NCI-H187 treated with DMSO at 0.1 percent for 48 hours (cell line): ENCODE results near the gene FRAS1.
"Not testable (repeated sequence)": the region's sequence is repeated elsewhere in the genome, so short reads cannot be mapped to it uniquely, and the experiment has no call there.

Experiments used
- DNase-seq: peaks from one replicate; lab custom pipeline; 2025; lab: John Stamatoyannopoulos, UW

Gene FRAS1

GRCh38 chr4:78057600-78058550 is 752 bp downstream of the FRAS1 start:
- DNase-seq, result no peak

GRCh38 chr4:78058591-78059523 is 1.7 kb downstream of the FRAS1 start:
- DNase-seq, result peak; percentile 44

- DNase-seq, result peak; percentile 66
Observed at GRCh38 chr4:78059524-78059889, 2.4 kb downstream of the FRAS1 start.

GRCh38 chr4:78059938-78060337 is 2.8 kb downstream of the FRAS1 start:
- no peak for DNase-seq

- DNase-seq, result no peak
Observed at GRCh38 chr4:78061939-78062570, 4.9 kb downstream of the FRAS1 start.

GRCh38 chr4:78065508-78066192 is 8.5 kb downstream of the FRAS1 start:
- DNase-seq, result no peak

GRCh38 chr4:78068481-78068880 is 11.4 kb downstream of the FRAS1 start:
- no peak for DNase-seq

GRCh38 chr4:78069319-78069718 is 12.2 kb downstream of the FRAS1 start:
- no peak for DNase-seq

GRCh38 chr4:78069859-78070258 is 12.7 kb downstream of the FRAS1 start:
- DNase-seq, result no peak

- no peak for DNase-seq
Observed at GRCh38 chr4:78070731-78071282, 13.7 kb downstream of the FRAS1 start.

- DNase-seq, result no peak
Observed at GRCh38 chr4:78074759-78075158, 17.6 kb downstream of the FRAS1 start.

GRCh38 chr4:78075986-78076385 is 18.9 kb downstream of the FRAS1 start:
- no peak for DNase-seq

GRCh38 chr4:78078101-78078500 is 21.0 kb downstream of the FRAS1 start:
- DNase-seq, result no peak

- DNase-seq, result peak; percentile 99
Observed at GRCh38 chr4:78079726-78080430, 22.8 kb downstream of the FRAS1 start.

GRCh38 chr4:78081541-78081940 is 24.4 kb downstream of the FRAS1 start:
- no peak for DNase-seq

GRCh38 chr4:78083035-78083434 is 25.9 kb downstream of the FRAS1 start:
- no peak for DNase-seq

- no peak for DNase-seq
Observed at GRCh38 chr4:78091534-78091933, 34.4 kb downstream of the FRAS1 start.

GRCh38 chr4:78092350-78092749 is 35.2 kb downstream of the FRAS1 start:
- DNase-seq, result not testable (repeated sequence)

GRCh38 chr4:78092850-78093249 is 35.7 kb downstream of the FRAS1 start:
- DNase-seq, result no peak

- DNase-seq, result no peak
Observed at GRCh38 chr4:78095081-78095480, 38.0 kb downstream of the FRAS1 start.

GRCh38 chr4:78099058-78099457 is 41.9 kb downstream of the FRAS1 start:
- DNase-seq, result no peak
